Spleen (tissue), 11 donors: ENCODE measurements around the gene SLC30A1. TPM values are rescaled to one million over a fixed set of nuclear protein-coding genes. Genes with fewer than 3 reads are reported as not detected.

Experiments
- DNase-seq: peaks from one replicate; pipeline ENCODE4 v3.0.0-alpha.2; 2020
- H3K27ac ChIP-seq, 8 donors: fragments of 200-600 bp; sonication (generic) in 7 of 8; 1 replicate in 4 of 8; 2 replicates in 4 of 8; pipeline versions ENCODE4 v1.5.0 to v1.8.0; 2016 to 2021; ENCODE audit warnings: inconsistent platforms in 4 of 8, mild to moderate bottlenecking in 4 of 8, moderate library complexity in 1 of 8
- H3K27me3 ChIP-seq, 7 donors: fragments of 200-600 bp; sonication (generic) in 6 of 7; replicated peaks in 1 of 7; 1 replicate in 4 of 7; 2 replicates in 3 of 7; pipeline versions ENCODE4 v1.5.0 to v1.8.0; 2016 to 2021; ENCODE audit warnings: inconsistent platforms in 3 of 7, mild to moderate bottlenecking in 1 of 7
- H3K36me3 ChIP-seq, 6 donors: fragments of 200-600 bp; sonication (generic) in 5 of 6; 1 replicate in 4 of 6; 2 replicates in 2 of 6; pipeline versions ENCODE4 v1.5.0 to v1.8.0; 2016 to 2021; ENCODE audit warnings: inconsistent platforms in 2 of 6
- H3K4me1 ChIP-seq, 6 donors: fragments of 200-600 bp; sonication (generic) in 5 of 6; 1 replicate in 3 of 6; 2 replicates in 3 of 6; pipeline versions ENCODE4 v1.5.0 to v1.8.0; 2016 to 2021; ENCODE audit warnings: inconsistent platforms in 3 of 6
- H3K4me3 ChIP-seq, 8 donors: fragments of 200-600 bp; sonication (generic) in 7 of 8; 1 replicate in 4 of 8; 2 replicates in 4 of 8; pipeline versions ENCODE4 v1.5.0 to v1.8.0; 2016 to 2021; ENCODE audit warnings: inconsistent platforms in 4 of 8, mild to moderate bottlenecking in 4 of 8, moderate library complexity in 2 of 8
- H3K9me3 ChIP-seq, 8 donors: fragments of 200-600 bp; sonication (generic) in 7 of 8; 1 replicate in 4 of 8; 2 replicates in 4 of 8; pipeline versions ENCODE4 v1.5.0 to v1.8.0; 2016 to 2021; ENCODE audit warnings: inconsistent platforms in 4 of 8
- POLR2A ChIP-seq, 3 donors: fragments of 450-650 bp; IDR thresholded peaks; one replicate each; pipeline ENCODE4 v1.5.1; 2017; ENCODE audit warnings: antibody characterized with exemption in 3 of 3, mild to moderate bottlenecking in 1 of 3
- POLR2AphosphoS5 ChIP-seq, 3 donors: sonication (generic); formaldehyde crosslinking; IDR thresholded peaks; one replicate each; pipeline ENCODE4 v1.5.1; 2017; ENCODE audit warnings: antibody characterized with exemption in 3 of 3
- WGBS, 5 donors: extraction: QIAGEN DNeasy Blood & Tissue Kit in 3 of 5; methylation state at CpG; one replicate each; pipeline versions ENCODE4 v1.1.5 to v1.1.7; 2013 to 2018; 5-methylcytosine and 5-hydroxymethylcytosine counted together
- intact Hi-C: fragments of 100-400 bp; cut with DNase I; formaldehyde crosslinking; loops from one replicate; pipeline ENCODE4 v1.15.0; 2023; ENCODE audit warnings: low total_unique reads
- polyA plus RNA-seq, 3 donors: library from polyadenylated mRNA; stranded (reverse); fragments of 200-250 nt; gene quantifications; one replicate each; pipeline ENCODE4 v1.2.1, GENCODE V29; 2013
- total RNA-seq, 7 donors: library from RNA; depleted of rRNA in 3 of 7; stranded (reverse); fragments of >200 nt in 3 of 7; fragmentation: NEBNext Ultra II Directional in 4 of 7; extraction: Animal tissue kit (Norgen Biotek cat#: 25700) in 4 of 7; gene quantifications; one replicate each; pipeline versions ENCODE4 v1.1.0 to v1.2.1, GENCODE V29; 2016 to 2021
- TF ChIP-seq, protein P1 (sequence below), 11 experiments: fragments of 200-600 bp in 7 of 11; fragments of 450-650 bp in 4 of 11; sonication (generic) in 4 of 11; IDR thresholded peaks in 8 of 11; conservative IDR thresholded peaks in 3 of 11; 1 replicate in 7 of 11; 2 replicates in 4 of 11; pipeline versions ENCODE4 v1.4.0 to v1.8.0; 2016 to 2021; ENCODE audit warnings: antibody characterized with exemption in 11 of 11, inconsistent platforms in 4 of 11, mild to moderate bottlenecking in 1 of 11
- donor health status: healthy with polysubstance abuse.
- donor health status: DM: no; HTN: no; CAD: no; lungs with moderate emphysema.
- donor health status: DM: no; HTN: no; CAD: no.
- donor health status: Bipolar disorder and iron deficiency.
- donor health status: healthy.
- donor health status: DM: no; HTN: no; CAD: no.
- donor health status: DM: yes; HTN: yes; CAD: no.

SLC30A1 gene
- total and polyA plus RNA-seq, 10 donors = 3.0 to 38.5 (median 30.8) TPM

DNA sequence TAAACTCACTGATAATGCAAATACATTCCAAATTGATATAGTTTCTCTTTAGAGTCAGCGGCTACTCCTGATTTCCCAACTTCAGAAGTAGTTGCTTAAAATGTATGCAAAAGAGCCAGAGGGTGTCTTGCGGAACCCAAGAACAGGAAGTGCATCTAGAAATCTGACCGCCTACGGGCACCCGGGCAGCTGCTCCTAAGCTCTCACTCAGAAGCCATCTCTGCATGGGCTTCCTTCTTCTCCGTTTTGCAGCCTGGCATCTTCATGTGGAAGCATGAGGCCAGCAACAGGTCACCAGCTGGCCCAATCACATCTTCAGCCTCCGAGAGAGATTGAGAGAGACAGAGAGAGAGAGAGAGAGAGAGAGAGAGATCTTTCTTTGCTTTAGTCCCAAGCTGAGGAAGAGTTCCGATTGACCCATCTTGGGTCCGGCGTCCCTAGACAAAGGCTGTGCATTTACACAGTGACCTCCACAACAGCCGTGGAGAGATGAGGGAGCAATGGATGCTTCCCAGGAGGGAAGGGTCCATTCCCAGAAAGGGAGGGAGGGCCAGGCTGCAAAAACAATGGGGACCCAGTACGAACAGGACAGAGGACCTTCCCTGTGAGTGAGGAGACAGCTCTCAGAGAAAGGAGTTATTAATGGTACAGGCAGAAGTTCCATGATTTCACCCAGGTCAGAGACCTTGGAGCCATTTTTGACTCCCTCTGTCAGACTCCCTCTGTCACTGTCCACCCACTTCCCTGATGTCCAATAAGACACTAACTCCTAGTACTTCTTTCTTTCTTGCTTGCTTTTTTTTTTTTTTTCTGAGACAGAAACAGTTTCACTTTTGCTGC, 28.2 kb upstream of the SLC30A1 start:
- intact Hi-C loops = no loop called here
- DNase-seq = peak; percentile 85
- Histone ChIP-seq H3K27me3 (no peaks in the 10 kb centered on the region), H3K9me3 (no peaks in the 10 kb centered on the region), H3K4me1 (peaks cover 10 to 79% (median 49%) of the 10 kb centered on the region in 6 donors), H3K4me3 (peak overlapping the region; percentile 16 to 66 (median 24)), H3K27ac (peak overlapping the region; percentile 75 to 94 (median 89)), H3K36me3 (no peaks in the 10 kb centered on the region)
- WGBS, 5 donors = 35 to 48% (median 42%) methylated on average over 12 of the region's 12 CpGs
- TF ChIP-seq POLR2A (IDR thresholded peaks at IDR 0.05) (no peak), POLR2AphosphoS5 (IDR thresholded peaks at IDR 0.05) (peak in 1 of 3 donors; percentile 60)
- TF ChIP-seq, protein P1, sequence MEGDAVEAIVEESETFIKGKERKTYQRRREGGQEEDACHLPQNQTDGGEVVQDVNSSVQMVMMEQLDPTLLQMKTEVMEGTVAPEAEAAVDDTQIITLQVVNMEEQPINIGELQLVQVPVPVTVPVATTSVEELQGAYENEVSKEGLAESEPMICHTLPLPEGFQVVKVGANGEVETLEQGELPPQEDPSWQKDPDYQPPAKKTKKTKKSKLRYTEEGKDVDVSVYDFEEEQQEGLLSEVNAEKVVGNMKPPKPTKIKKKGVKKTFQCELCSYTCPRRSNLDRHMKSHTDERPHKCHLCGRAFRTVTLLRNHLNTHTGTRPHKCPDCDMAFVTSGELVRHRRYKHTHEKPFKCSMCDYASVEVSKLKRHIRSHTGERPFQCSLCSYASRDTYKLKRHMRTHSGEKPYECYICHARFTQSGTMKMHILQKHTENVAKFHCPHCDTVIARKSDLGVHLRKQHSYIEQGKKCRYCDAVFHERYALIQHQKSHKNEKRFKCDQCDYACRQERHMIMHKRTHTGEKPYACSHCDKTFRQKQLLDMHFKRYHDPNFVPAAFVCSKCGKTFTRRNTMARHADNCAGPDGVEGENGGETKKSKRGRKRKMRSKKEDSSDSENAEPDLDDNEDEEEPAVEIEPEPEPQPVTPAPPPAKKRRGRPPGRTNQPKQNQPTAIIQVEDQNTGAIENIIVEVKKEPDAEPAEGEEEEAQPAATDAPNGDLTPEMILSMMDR (IDR thresholded peaks at IDR 0.05 in 8 of 11, conservative IDR thresholded peaks at IDR 0.05 in 3 of 11) = no peak

DNA sequence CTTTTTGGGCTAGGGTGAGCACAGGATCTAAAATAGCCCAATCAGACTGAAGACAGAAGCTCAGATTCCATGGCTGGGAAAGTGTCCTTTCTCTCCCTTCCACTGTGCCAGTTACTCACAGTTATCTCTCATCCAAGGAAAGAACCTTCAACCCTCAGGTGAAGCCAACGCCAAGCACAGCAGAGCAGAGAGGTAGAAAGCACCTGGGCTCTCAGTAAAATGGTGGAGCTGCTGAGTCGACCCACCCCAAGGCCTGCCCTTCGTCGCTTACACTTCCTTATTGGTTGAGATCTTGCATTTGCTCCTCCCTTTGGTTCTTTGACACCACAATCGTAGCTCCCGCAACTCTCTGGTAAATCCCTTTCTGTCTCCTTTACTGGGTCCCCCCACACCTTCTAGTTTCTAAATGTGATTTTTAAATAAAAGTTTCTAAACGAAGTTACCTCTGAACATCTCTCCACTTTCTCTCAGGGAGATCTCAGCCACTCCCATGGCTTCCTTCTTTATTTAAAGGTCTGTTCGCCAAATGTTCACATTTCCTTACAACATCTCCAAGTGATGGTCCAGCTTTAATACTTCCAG, 27.5 kb upstream of the SLC30A1 start:
- DNase-seq = peak; percentile 83
- WGBS, 5 donors = 42 to 75% (median 61%) methylated on average over 8 of the region's 8 CpGs
- H3K27me3 ChIP-seq = no peaks in the 10 kb centered on the region
- intact Hi-C loops = no loop called here
- H3K4me3 ChIP-seq = peak overlapping the region; percentile 16 to 66 (median 24)
- peaks cover 10 to 76% (median 44%) of the 10 kb centered on the region in 6 donors for H3K4me1 ChIP-seq
- H3K27ac ChIP-seq = peak overlapping the region; percentile 75 to 94 (median 89)
- TF ChIP-seq POLR2A (IDR thresholded peaks at IDR 0.05) (no peak), POLR2AphosphoS5 (IDR thresholded peaks at IDR 0.05) (no peak)
- TF ChIP-seq, protein P1 (IDR thresholded peaks at IDR 0.05 in 8 of 11, conservative IDR thresholded peaks at IDR 0.05 in 3 of 11) = no peak
- no peaks in the 10 kb centered on the region for H3K36me3 ChIP-seq
- no peaks in the 10 kb centered on the region for H3K9me3 ChIP-seq

DNA sequence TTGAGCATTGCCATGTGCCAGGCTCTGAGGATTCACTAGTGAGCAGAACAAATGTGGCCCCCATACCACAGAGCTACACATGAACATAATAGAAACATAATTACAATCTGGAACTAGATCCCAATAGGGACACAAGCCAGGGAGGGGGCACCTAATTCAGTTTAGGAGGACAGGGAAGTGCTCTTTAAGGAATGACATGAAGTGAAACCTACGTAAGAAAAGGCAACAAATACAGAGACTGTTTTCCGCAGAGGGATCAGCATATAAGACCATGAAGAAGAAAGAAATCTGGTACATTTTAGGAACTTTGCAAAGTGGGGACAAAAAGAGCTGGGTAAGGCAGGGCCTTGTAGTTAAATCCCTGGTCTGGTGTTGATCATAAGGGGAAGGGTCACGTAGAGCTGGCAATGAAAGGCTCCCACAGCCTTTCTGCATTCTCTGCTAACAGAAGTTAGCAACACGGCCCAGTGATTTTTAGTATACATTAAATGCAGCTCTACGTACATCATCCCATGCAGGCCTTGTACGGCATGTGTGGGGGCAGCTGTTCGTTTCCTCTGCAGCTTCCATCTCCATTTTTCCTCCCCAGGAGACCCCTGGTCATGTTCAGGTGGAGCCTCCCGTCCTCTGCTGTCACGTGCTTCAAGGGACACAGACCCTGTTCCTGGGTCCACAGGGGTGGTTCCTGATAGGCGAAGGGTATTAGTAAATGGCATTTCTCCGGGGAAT, 26.8 kb upstream of the SLC30A1 start:
- intact Hi-C loops = no loop called here
- H3K9me3 ChIP-seq = no peaks in the 10 kb centered on the region
- H3K4me3 ChIP-seq = peak overlapping the region in 5 of 8 donors; percentile 16 to 66 (median 33)
- TF ChIP-seq POLR2AphosphoS5 (IDR thresholded peaks at IDR 0.05) (no peak), POLR2A (IDR thresholded peaks at IDR 0.05) (no peak)
- TF ChIP-seq, protein P1 (IDR thresholded peaks at IDR 0.05 in 8 of 11, conservative IDR thresholded peaks at IDR 0.05 in 3 of 11) = no peak
- no peak for DNase-seq
- no peaks in the 10 kb centered on the region for H3K27me3 ChIP-seq
- no peaks in the 10 kb centered on the region for H3K36me3 ChIP-seq
- peaks cover 10 to 69% (median 38%) of the 10 kb centered on the region in 6 donors for H3K4me1 ChIP-seq
- 89 to 94% (median 91%) methylated on average over 11 of the region's 11 CpGs for WGBS, 5 donors
- peak overlapping the region in 7 of 8 donors; percentile 75 to 94 (median 90) for H3K27ac ChIP-seq
